ENCODE measurements around the gene TMPO. TPM values are rescaled to one million over a fixed set of nuclear protein-coding genes. Genes with fewer than 3 reads are reported as not detected.

TMPO gene
- total RNA-seq, 1 experiment from 2014 or later = 124 TPM

GRCh38 chr12:98466640-98467400 lies 48.6 kb upstream of the TMPO start:
- H3K4me3 ChIP-seq (ENCODE audit: low read depth in 2 of 2, low read length in 2 of 2) = no peak overlapping the region
- no peaks in the 10 kb centered on the region for H3K36me3 ChIP-seq (ENCODE audit: control insufficient read depth, insufficient read depth, low read length)
- no peaks in the 10 kb centered on the region for H3K4me1 ChIP-seq (ENCODE audit: control insufficient read depth, insufficient read depth, low read length)
- H3K27ac ChIP-seq (ENCODE audit: low read length) = no peak overlapping the region
- ChIA-PET POLR2A (interaction anchor here (0.5 kb wide), 1 partner anchor 1557 kb away, joined by 5 read pairs; no protein-coding TSS in a partner anchor), CTCF (no interaction called here)
- in situ Hi-C loops (cut with HindIII; ENCODE audit: low pct_unique_long_range_greater_than_20kb, low sequenced_read_pairs) = no loop called here
- DNase-seq (ENCODE audit: low read depth, low spot score) (no peak), ATAC-seq (no peak)
- no peaks in the 10 kb centered on the region for H3K9me3 ChIP-seq (ENCODE audit: control insufficient read depth, insufficient read depth, low read depth, low read length)
- no peaks in the 10 kb centered on the region; the same call in 1 of the 2 replicates for H3K27me3 ChIP-seq (ENCODE audit: control insufficient read depth, insufficient read depth, low read length)
- no peak for TF ChIP-seq TCF7L2 (IDR thresholded peaks at IDR 0.05; ENCODE audit: low read depth, low read length)
- TF ChIP-seq CTCF (IDR thresholded peaks at IDR 0.05) = no peak
- TF ChIP-seq REST (IDR thresholded peaks at IDR 0.05; ENCODE audit: insufficient read depth in 1 of 2, low read depth in 2 of 2, low read length in 1 of 2) = no peak
- no peak for TF ChIP-seq POLR2AphosphoS5 (IDR thresholded peaks at IDR 0.05; ENCODE audit: low read depth, low read length)
- TF ChIP-seq SIN3A (IDR thresholded peaks at IDR 0.05; ENCODE audit: borderline replicate concordance, insufficient read depth, low read depth, low read length) = no peak
- intact Hi-C loops (cut with micrococcal nuclease; ENCODE audit: unreplicated experiment) = no loop called here
- BruUV-seq (replicated peaks) = no TSS peak

GRCh38 chr12:98469109-98469508 lies 46.3 kb upstream of the TMPO start:
- Histone ChIP-seq H3K27ac (ENCODE audit: low read length) (no peak overlapping the region), H3K9me3 (ENCODE audit: control insufficient read depth, insufficient read depth, low read depth, low read length) (no peaks in the 10 kb centered on the region), H3K27me3 (ENCODE audit: control insufficient read depth, insufficient read depth, low read length) (no peaks in the 10 kb centered on the region; the same call in 1 of the 2 replicates), H3K36me3 (ENCODE audit: control insufficient read depth, insufficient read depth, low read length) (no peaks in the 10 kb centered on the region), H3K4me1 (ENCODE audit: control insufficient read depth, insufficient read depth, low read length) (no peaks in the 10 kb centered on the region), H3K4me3 (ENCODE audit: low read depth in 2 of 2, low read length in 2 of 2) (no peak overlapping the region)
- in situ Hi-C loops (cut with HindIII; ENCODE audit: low pct_unique_long_range_greater_than_20kb, low sequenced_read_pairs) (no loop called here), intact Hi-C loops (cut with micrococcal nuclease; ENCODE audit: unreplicated experiment) (no loop called here)
- CTCF ChIA-PET = no interaction called here
- DNase-seq (ENCODE audit: low read depth, low spot score) (no peak), ATAC-seq (no peak)
- TF ChIP-seq REST (IDR thresholded peaks at IDR 0.05; ENCODE audit: insufficient read depth in 1 of 2, low read depth in 2 of 2, low read length in 1 of 2) (no peak), POLR2AphosphoS5 (IDR thresholded peaks at IDR 0.05; ENCODE audit: low read depth, low read length) (no peak), TCF7L2 (IDR thresholded peaks at IDR 0.05; ENCODE audit: low read depth, low read length) (no peak), CTCF (IDR thresholded peaks at IDR 0.05) (no peak), SIN3A (IDR thresholded peaks at IDR 0.05; ENCODE audit: borderline replicate concordance, insufficient read depth, low read depth, low read length) (no peak)
- POLR2A ChIA-PET = no interaction called here
- BruUV-seq (replicated peaks) = no TSS peak
